Heart right ventricle (tissue), 16 donors: ENCODE measurements around the gene MBIP. TPM values are rescaled to one million over a fixed set of nuclear protein-coding genes. Genes with fewer than 3 reads are reported as not detected.

Experiments used
- ATAC-seq, 8 donors: fragments of 200-7000 bp; cut with Tn5 transposase; one replicate each; pipeline ENCODE4 v1.9.1; 2020; ENCODE audit warnings: mild to moderate bottlenecking in 8 of 8, moderate library complexity in 8 of 8, moderate number of reproducible peaks in 1 of 8
- DNase-seq, 2 donors: peaks; one replicate each; pipeline ENCODE4 v3.0.0-alpha.2; 2020
- H3K27ac ChIP-seq, 10 donors: fragments of 200-600 bp; sonication (generic) in 2 of 10; one replicate each; pipeline versions ENCODE4 v1.5.0 to v1.8.0; 2020 to 2022; ENCODE audit warnings: mild to moderate bottlenecking in 3 of 10
- H3K27me3 ChIP-seq, 7 donors: fragments of 200-600 bp; one replicate each; pipeline ENCODE4 v1.8.0; 2021 to 2022; ENCODE audit warnings: mild to moderate bottlenecking in 2 of 7
- H3K36me3 ChIP-seq, 9 donors: fragments of 200-600 bp; sonication (generic) in 1 of 9; one replicate each; pipeline versions ENCODE4 v1.5.0 to v1.8.0; 2020 to 2022; ENCODE audit warnings: mild to moderate bottlenecking in 2 of 9
- H3K4me1 ChIP-seq, 9 donors: fragments of 200-600 bp; sonication (generic) in 1 of 9; one replicate each; pipeline versions ENCODE4 v1.5.0 to v1.8.0; 2020 to 2022; ENCODE audit warnings: mild to moderate bottlenecking in 4 of 9
- H3K4me3 ChIP-seq, 10 donors: fragments of 200-600 bp; sonication (generic) in 2 of 10; one replicate each; pipeline versions ENCODE4 v1.5.0 to v1.8.0; 2020 to 2022; ENCODE audit warnings: mild to moderate bottlenecking in 7 of 10, moderate library complexity in 2 of 10
- H3K9me3 ChIP-seq, 11 donors: fragments of 200-600 bp in 10 of 11; sonication (generic) in 2 of 11; one replicate each; pipeline versions ENCODE4 v1.5.0 to v1.8.0; 2013 to 2022; ENCODE audit warnings: mild to moderate bottlenecking in 2 of 11, control low read depth in 1 of 11, moderate library complexity in 1 of 11
- CTCF ChIP-seq, 9 donors: fragments of 200-600 bp; sonication (generic) in 2 of 9; IDR thresholded peaks; one replicate each; pipeline versions ENCODE4 v1.5.0 to v1.8.0; 2021 to 2022; ENCODE audit warnings: antibody characterized with exemption in 9 of 9, mild to moderate bottlenecking in 5 of 9, moderate library complexity in 1 of 9
- WGBS, 2 donors: extraction: QIAGEN DNeasy Blood & Tissue Kit; methylation state at CpG; one replicate each; pipeline ENCODE4 v1.1.7; 2013; ENCODE audit warnings: inconsistent platforms in 1 of 2; 5-methylcytosine and 5-hydroxymethylcytosine counted together
- intact Hi-C, 10 donors: fragments of 100-400 bp; cut with DNase I; formaldehyde crosslinking; loops; one replicate each; pipeline versions ENCODE4 v1.11.1 to v1.14.2; 2022
- polyA plus RNA-seq, 2 donors: library from polyadenylated mRNA; stranded (reverse); fragments of 200-250 nt; gene quantifications; one replicate each; pipeline ENCODE4 v1.2.3, GENCODE V29; 2013
- total RNA-seq, 10 donors: library from RNA; stranded (reverse); fragmentation: NEBNext Ultra II Directional in 3 of 10; extraction: Animal tissue kit (Norgen Biotek cat#: 25700) in 3 of 10; gene quantifications; one replicate each; pipeline versions ENCODE4 v1.2.1 to v1.2.4, GENCODE V29; 2021 to 2023
- donor health status: Arrhythmogenic right ventricular cardiomyopathy.
- donor health status: ischemic (EF 13 %, LVEDD 7.1; RV severe dilation, severe dysfunction).
- donor health status: healthy with polysubstance abuse.
- donor health status: DM: no; HTN: yes; CAD: no.
- donor health status: DM: no; HTN: no; CAD: no.
- donor health status: ischemic (EF 25% LVEDD 6.9; RV normal size, moderate dysfunction).
- donor health status: ischemic (EF 25% LVEDD 5.7; RV mildly dilated, moderate dysfunction).
- donor health status: healthy.
- donor health status: DM: yes; HTN: yes; CAD: no.
- donor health status: Ischemic cardiomyopathy.
- donor health status: ischemic (EF 35%, LVEDD 5.7; RV mildly dilated, moderate dysfunction).
- donor health status: nonischemic (EF 11% LVEDD 7.7; RV severe dilation, severe dysfunction).
- donor health status: DM: yes; HTN: yes; CAD: no.
- donor health status: PGD.
- donor health status: ischemic (EF 29% LVEDD 5.4; RV normal size, mild dysfunction).
- donor health status: nonischemic (EF 23%, LVEDD 6.1; RV moderate dilation, normal function).

The MBIP gene
- total and polyA plus RNA-seq, 12 donors = 8.2 to 15.1 (median 10.2) TPM

GRCh38 chr14:36302823-36303222 lies 17.6 kb downstream of the MBIP start:
- DNase-seq = no peak
- intact Hi-C loops = no loop called here

GRCh38 chr14:36301159-36301558 lies 19.3 kb downstream of the MBIP start:
- DNase-seq = no peak
- Histone ChIP-seq H3K36me3 (peaks cover 0 to 100% (median 27%) of the 10 kb centered on the region in 9 donors), H3K27me3 (no peaks in the 10 kb centered on the region), H3K9me3 (no peaks in the 10 kb centered on the region), H3K4me1 (no peaks in the 10 kb centered on the region), H3K4me3 (no peak overlapping the region), H3K27ac (no peak overlapping the region)
- no peak for TF ChIP-seq CTCF (IDR thresholded peaks at IDR 0.05)
- intact Hi-C loops = no loop called here
- WGBS, 2 donors = 94% methylated on average over 3 of the region's 3 CpGs
- no peak for ATAC-seq

More at GRCh38 chr14:36302823-36303222, 17.6 kb downstream of the MBIP start:
- 94 to 96% methylated on average over 2 of the region's 2 CpGs for WGBS, 2 donors
- no peaks in the 10 kb centered on the region for H3K27me3 ChIP-seq
- H3K4me3 ChIP-seq = no peak overlapping the region
- no peaks in the 10 kb centered on the region for H3K9me3 ChIP-seq
- TF ChIP-seq CTCF (IDR thresholded peaks at IDR 0.05) = no peak
- no peaks in the 10 kb centered on the region for H3K4me1 ChIP-seq
- no peak overlapping the region for H3K27ac ChIP-seq
- H3K36me3 ChIP-seq = peaks cover 0 to 100% (median 34%) of the 10 kb centered on the region in 9 donors
- ATAC-seq = no peak

DNA sequence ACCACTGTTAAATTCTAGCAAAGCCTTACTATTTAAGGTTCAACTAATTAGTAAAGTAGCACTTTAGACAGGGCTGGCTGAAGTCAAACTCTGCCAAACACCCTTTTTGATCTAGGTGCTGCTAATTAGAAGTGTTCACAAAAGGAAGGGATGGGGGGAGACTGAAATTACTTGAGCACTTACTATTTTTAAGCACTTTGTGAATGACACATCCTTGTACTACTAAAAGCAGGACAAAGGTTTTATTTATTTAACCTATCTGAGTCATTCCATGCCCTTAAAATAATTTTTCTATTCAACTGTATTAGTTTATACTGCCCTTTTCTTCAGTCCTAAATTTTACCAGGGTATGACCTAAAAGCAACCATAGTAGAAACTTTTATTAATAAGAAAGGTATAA lies 20.1 kb downstream of the MBIP start:
- intact Hi-C loops = no loop called here
- Histone ChIP-seq H3K27me3 (no peaks in the 10 kb centered on the region), H3K36me3 (peaks cover 0 to 98% (median 26%) of the 10 kb centered on the region in 9 donors), H3K27ac (no peak overlapping the region), H3K4me1 (no peaks in the 10 kb centered on the region), H3K9me3 (no peaks in the 10 kb centered on the region), H3K4me3 (no peak overlapping the region)
- TF ChIP-seq CTCF (IDR thresholded peaks at IDR 0.05) = no peak
- no peak for ATAC-seq
- no peak for DNase-seq

DNA sequence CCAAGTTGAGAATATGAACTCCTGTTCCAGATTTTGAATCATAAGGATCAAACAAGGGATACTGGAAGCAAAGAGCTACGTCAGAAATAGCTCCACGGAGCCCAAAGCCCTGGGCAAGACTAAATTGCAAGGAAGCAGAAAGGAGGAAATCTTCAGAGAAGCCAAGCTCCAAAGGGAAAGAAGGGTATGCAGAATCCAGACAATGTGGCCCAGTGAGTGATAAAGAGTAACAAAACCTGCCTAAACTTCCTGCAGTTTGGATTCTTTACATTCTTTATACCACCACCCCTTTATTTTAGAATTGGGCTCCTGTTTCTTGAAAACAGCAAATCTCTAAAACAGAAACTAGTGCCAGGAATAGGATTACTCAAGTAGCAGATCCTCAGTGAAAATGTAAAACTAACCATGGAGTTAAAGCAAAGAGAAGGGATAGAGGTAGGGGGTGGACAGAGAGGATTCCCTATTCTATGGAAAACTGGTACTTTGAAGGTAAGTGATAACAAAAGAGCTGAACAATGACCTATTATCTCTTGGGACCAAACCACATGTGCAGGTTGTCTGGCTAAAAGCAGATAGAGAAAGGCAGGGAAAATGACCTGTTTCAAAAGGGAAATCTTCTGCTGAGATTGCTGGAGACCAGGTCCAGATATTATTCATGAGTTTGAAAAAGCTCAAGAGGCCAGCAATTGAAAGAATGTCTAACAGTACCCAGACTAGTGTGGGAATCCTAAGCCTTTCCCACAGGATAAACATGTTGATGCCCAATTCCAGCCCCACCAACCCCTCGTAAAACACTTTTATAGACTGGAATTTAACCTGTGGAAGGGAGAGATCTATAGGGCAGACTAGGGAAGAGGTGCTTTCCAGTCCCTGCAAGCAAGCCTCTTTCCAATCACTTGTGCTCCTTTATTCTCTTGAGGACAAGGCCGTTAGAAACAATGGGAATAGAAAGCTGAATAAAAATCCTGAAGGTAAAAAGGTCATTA lies 24.5 kb downstream of the MBIP start:
- H3K36me3 ChIP-seq = peaks cover 0 to 54% (median 22%) of the 10 kb centered on the region in 9 donors
- ATAC-seq (no peak), DNase-seq (no peak)
- no peaks in the 10 kb centered on the region for H3K27me3 ChIP-seq
- intact Hi-C loops = no loop called here
- H3K9me3 ChIP-seq = no peaks in the 10 kb centered on the region
- WGBS, 2 donors = 54 to 62% methylated on average over 4 of the region's 4 CpGs
- H3K4me1 ChIP-seq = no peaks in the 10 kb centered on the region
- no peak overlapping the region for H3K4me3 ChIP-seq
- TF ChIP-seq CTCF (IDR thresholded peaks at IDR 0.05) = no peak
- H3K27ac ChIP-seq = no peak overlapping the region
